22Rv1 (cell line): ENCODE results near the gene DRD4.

Experiments used
- ZFX ChIP-seq: fragments of 450-650 bp; IDR thresholded peaks from 2 replicates; pipeline ENCODE4 v1.6.1; 2017; ENCODE audit warnings: antibody characterized with exemption, borderline replicate concordance
- TF ChIP-seq, protein P1 (sequence below): fragments of 450-650 bp; IDR thresholded peaks from 2 replicates; pipeline ENCODE4 v1.5.1; 2017; ENCODE audit warnings: mild to moderate bottlenecking

DNA sequence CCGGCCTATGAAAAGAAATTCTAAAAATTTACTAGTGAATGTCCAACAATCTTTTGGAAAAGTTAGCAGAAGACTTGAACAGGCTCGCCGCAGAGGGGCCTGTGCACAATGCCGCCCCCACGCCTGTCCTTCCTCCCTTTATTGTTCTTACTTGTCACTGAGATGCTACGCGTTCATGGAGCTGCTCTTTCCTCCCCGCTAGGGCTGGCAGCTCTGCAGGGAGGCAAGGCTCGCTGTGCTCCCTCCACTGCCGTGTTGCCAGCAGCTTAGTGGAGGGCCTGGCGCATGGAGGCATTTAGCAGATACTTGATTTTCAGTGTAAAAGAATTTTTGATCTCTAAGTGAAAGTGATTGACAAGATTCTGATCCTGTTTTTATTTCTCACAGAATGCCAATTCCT lies 46.1 kb upstream of the DRD4 start:
- TF ChIP-seq, protein P1, sequence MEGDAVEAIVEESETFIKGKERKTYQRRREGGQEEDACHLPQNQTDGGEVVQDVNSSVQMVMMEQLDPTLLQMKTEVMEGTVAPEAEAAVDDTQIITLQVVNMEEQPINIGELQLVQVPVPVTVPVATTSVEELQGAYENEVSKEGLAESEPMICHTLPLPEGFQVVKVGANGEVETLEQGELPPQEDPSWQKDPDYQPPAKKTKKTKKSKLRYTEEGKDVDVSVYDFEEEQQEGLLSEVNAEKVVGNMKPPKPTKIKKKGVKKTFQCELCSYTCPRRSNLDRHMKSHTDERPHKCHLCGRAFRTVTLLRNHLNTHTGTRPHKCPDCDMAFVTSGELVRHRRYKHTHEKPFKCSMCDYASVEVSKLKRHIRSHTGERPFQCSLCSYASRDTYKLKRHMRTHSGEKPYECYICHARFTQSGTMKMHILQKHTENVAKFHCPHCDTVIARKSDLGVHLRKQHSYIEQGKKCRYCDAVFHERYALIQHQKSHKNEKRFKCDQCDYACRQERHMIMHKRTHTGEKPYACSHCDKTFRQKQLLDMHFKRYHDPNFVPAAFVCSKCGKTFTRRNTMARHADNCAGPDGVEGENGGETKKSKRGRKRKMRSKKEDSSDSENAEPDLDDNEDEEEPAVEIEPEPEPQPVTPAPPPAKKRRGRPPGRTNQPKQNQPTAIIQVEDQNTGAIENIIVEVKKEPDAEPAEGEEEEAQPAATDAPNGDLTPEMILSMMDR, result no peak
- no peak for TF ChIP-seq ZFX
